Mesenchymal stem cell (in vitro differentiated cells and primary cell): ENCODE data around the gene SHPK.

Source experiments
- DNase-seq: peaks from one replicate; pipeline ENCODE4 v3.0.0-alpha.2; 2013
- H2AFZ ChIP-seq: one replicate; pipeline ENCODE4 v1.6.1; 2013; ENCODE audit warnings: low read depth, mild to moderate bottlenecking, control low read depth, inconsistent platforms, low read length, moderate library complexity
- H2AK5ac ChIP-seq: 2 replicates; pipeline ENCODE4 v1.6.1; 2013; ENCODE audit warnings: low read length, moderate library complexity, mild to moderate bottlenecking, inconsistent platforms; ENCODE audit not compliant: severe bottlenecking
- H2BK120ac ChIP-seq: one replicate; pipeline ENCODE4 v1.6.1; 2013; ENCODE audit warnings: low read depth, mild to moderate bottlenecking, inconsistent platforms, low read length, moderate library complexity
- H2BK12ac ChIP-seq, 2 experiments: one replicate each; pipeline ENCODE4 v1.6.1; 2013; ENCODE audit warnings: inconsistent platforms in 2 of 2, low read length in 2 of 2, mild to moderate bottlenecking in 2 of 2, moderate library complexity in 2 of 2, control low read depth in 1 of 2
- H2BK15ac ChIP-seq: one replicate; pipeline ENCODE4 v1.6.1; 2013; ENCODE audit warnings: mild to moderate bottlenecking, low read depth, inconsistent platforms; ENCODE audit not compliant: poor library complexity, severe bottlenecking
- H2BK5ac ChIP-seq: 2 replicates; pipeline ENCODE4 v1.6.1; 2013; ENCODE audit warnings: low read depth, mild to moderate bottlenecking, low read length, control low read depth, inconsistent platforms; ENCODE audit not compliant: poor library complexity, severe bottlenecking
- H3K14ac ChIP-seq, 2 experiments: one replicate each; pipeline ENCODE4 v1.6.1; 2013; ENCODE audit warnings: inconsistent platforms in 2 of 2, low read length in 2 of 2, control low read depth in 1 of 2, mild to moderate bottlenecking in 1 of 2, moderate library complexity in 1 of 2
- H3K18ac ChIP-seq, 2 experiments: one replicate each; pipeline ENCODE4 v1.6.1; 2013; ENCODE audit warnings: inconsistent platforms in 2 of 2, low read length in 2 of 2, control low read depth in 1 of 2, low read depth in 1 of 2, mild to moderate bottlenecking in 1 of 2
- H3K23ac ChIP-seq, 2 experiments: one replicate each; pipeline ENCODE4 v1.6.1; 2013; ENCODE audit warnings: inconsistent platforms in 2 of 2, low read length in 2 of 2, mild to moderate bottlenecking in 2 of 2, moderate library complexity in 2 of 2, control low read depth in 1 of 2
- H3K27ac ChIP-seq: 2 replicates; pipeline ENCODE4 v1.5.1; 2013; ENCODE audit warnings: mild to moderate bottlenecking, moderate library complexity, low read length, control low read depth, inconsistent platforms; ENCODE audit not compliant: poor library complexity, severe bottlenecking
- H3K27me3 ChIP-seq, 2 experiments: 2 replicates each; pipeline versions ENCODE4 v1.6.1 to v1.7.0; 2013; ENCODE audit warnings: low read length in 2 of 2, mild to moderate bottlenecking in 2 of 2, moderate library complexity in 2 of 2, control low read depth in 1 of 2, inconsistent platforms in 1 of 2; ENCODE audit not compliant: control insufficient read depth in 1 of 2, insufficient read depth in 1 of 2
- H3K36me3 ChIP-seq, 2 experiments: 2 replicates each; pipeline versions ENCODE4 v1.6.1 to v1.7.0; 2013; ENCODE audit warnings: low read length in 2 of 2, control low read depth in 1 of 2, inconsistent platforms in 1 of 2, low read depth in 1 of 2, mild to moderate bottlenecking in 1 of 2; ENCODE audit not compliant: insufficient read depth in 2 of 2, control insufficient read depth in 1 of 2
- H3K4ac ChIP-seq, 2 experiments: one replicate each; pipeline ENCODE4 v1.6.1; 2013; ENCODE audit warnings: inconsistent platforms in 2 of 2, low read length in 2 of 2, mild to moderate bottlenecking in 2 of 2, moderate library complexity in 2 of 2, control low read depth in 1 of 2, low read depth in 1 of 2
- H3K4me1 ChIP-seq: 2 replicates; pipeline ENCODE4 v1.6.1; 2013; ENCODE audit warnings: low read depth, low read length, control low read depth; ENCODE audit not compliant: control insufficient read depth, insufficient read depth
- H3K4me2 ChIP-seq: 2 replicates; pipeline ENCODE4 v1.6.1; 2013; ENCODE audit warnings: low read length, mild to moderate bottlenecking, inconsistent platforms; ENCODE audit not compliant: poor library complexity, severe bottlenecking
- H3K4me3 ChIP-seq, 2 experiments: 2 replicates each; pipeline versions ENCODE4 v1.5.1 to v1.7.0; 2013; ENCODE audit warnings: low read length in 2 of 2, mild to moderate bottlenecking in 2 of 2, control low read depth in 1 of 2, low read depth in 1 of 2; ENCODE audit not compliant: insufficient read depth in 1 of 2
- H3K79me1 ChIP-seq: replicated peaks from 2 replicates; pipeline ENCODE4 v1.6.1; 2013; ENCODE audit warnings: mild to moderate bottlenecking, control low read depth, low read length, inconsistent platforms; ENCODE audit not compliant: poor library complexity, severe bottlenecking
- H3K9ac ChIP-seq: 2 replicates; pipeline ENCODE4 v1.7.0; 2013; ENCODE audit warnings: mild to moderate bottlenecking, low read length, moderate library complexity
- H3K9me3 ChIP-seq: 2 replicates; pipeline ENCODE4 v1.7.0; 2013; ENCODE audit warnings: mild to moderate bottlenecking, low read length; ENCODE audit not compliant: control insufficient read depth
- H4K8ac ChIP-seq: one replicate; pipeline ENCODE4 v1.6.1; 2013; ENCODE audit warnings: inconsistent platforms, mild to moderate bottlenecking, low read length, moderate library complexity
- H4K91ac ChIP-seq: one replicate; pipeline ENCODE4 v1.6.1; 2013; ENCODE audit warnings: mild to moderate bottlenecking, low read length, inconsistent platforms
- WGBS: methylation state at CpG from one replicate; pipeline ENCODE4 v1.1.7; 2013; ENCODE audit warnings: mixed read lengths; 5-methylcytosine and 5-hydroxymethylcytosine counted together

Gene SHPK

GRCh38 chr17:3594976-3595375 is 41.1 kb downstream of the SHPK start:
- no peak overlapping the region for H3K18ac ChIP-seq
- peak overlapping the region; percentile 1 for H2AK5ac ChIP-seq
- H3K9me3 ChIP-seq: no peaks in the 10 kb centered on the region
- no peaks in the 10 kb centered on the region for H3K27me3 ChIP-seq
- H3K79me1 ChIP-seq: no peaks in the 10 kb centered on the region
- no peak overlapping the region for H2BK120ac ChIP-seq
- H3K23ac ChIP-seq: no peak overlapping the region
- H4K91ac ChIP-seq: no peak overlapping the region
- WGBS: 95% methylated on average over 15 of the region's 15 CpGs
- H2AFZ ChIP-seq: no peak overlapping the region
- peaks cover 19 to 21% of the 10 kb centered on the region in 2 experiments for H3K36me3 ChIP-seq
- peak overlapping the region; percentile 10 for H2BK5ac ChIP-seq
- H3K9ac ChIP-seq: no peak overlapping the region
- H2BK12ac ChIP-seq: no peak overlapping the region
- no peak overlapping the region for H2BK15ac ChIP-seq
- H4K8ac ChIP-seq: no peak overlapping the region
- peak overlapping the region; percentile 77 for H3K27ac ChIP-seq
- no peak overlapping the region for H3K4me2 ChIP-seq
- no peak overlapping the region for H3K14ac ChIP-seq
- no peak for DNase-seq
- H3K4me1 ChIP-seq: peaks cover 41% of the 10 kb centered on the region
- H3K4me3 ChIP-seq: no peak overlapping the region
- no peak overlapping the region for H3K4ac ChIP-seq

- no peak overlapping the region for H3K4me3 ChIP-seq
- WGBS: 70% methylated on average over 11 of the region's 11 CpGs
- H3K27me3 ChIP-seq: no peaks in the 10 kb centered on the region
- no peak overlapping the region for H2BK12ac ChIP-seq
- no peak overlapping the region for H2BK5ac ChIP-seq
- H3K79me1 ChIP-seq: no peaks in the 10 kb centered on the region
- H3K4me2 ChIP-seq: no peak overlapping the region
- peak overlapping the region; percentile 32 for H3K9ac ChIP-seq
- peak; percentile 13 for DNase-seq
- peaks cover 26 to 28% of the 10 kb centered on the region in 2 experiments for H3K36me3 ChIP-seq
- H3K14ac ChIP-seq: no peak overlapping the region
- no peak overlapping the region for H2AFZ ChIP-seq
- H3K27ac ChIP-seq: peak overlapping the region; percentile 86
- H3K18ac ChIP-seq: no peak overlapping the region
- H3K23ac ChIP-seq: no peak overlapping the region
- no peaks in the 10 kb centered on the region for H3K9me3 ChIP-seq
- peaks cover 42% of the 10 kb centered on the region for H3K4me1 ChIP-seq
- no peak overlapping the region for H2BK15ac ChIP-seq
- no peak overlapping the region for H2AK5ac ChIP-seq
- H4K91ac ChIP-seq: no peak overlapping the region
- H3K4ac ChIP-seq: no peak overlapping the region
- H2BK120ac ChIP-seq: no peak overlapping the region
- H4K8ac ChIP-seq: no peak overlapping the region
Measured at GRCh38 chr17:3594051-3594800, 41.8 kb downstream of the SHPK start.

- Histone ChIP-seq H2AFZ (no peak overlapping the region), H2BK15ac (no peak overlapping the region), H3K27ac (peak overlapping the region; percentile 10), H2BK12ac (no peak overlapping the region), H3K4ac (no peak overlapping the region), H3K14ac (peak overlapping the region in 1 of 2 experiments; percentile 48), H3K9ac (no peak overlapping the region), H3K4me1 (peaks cover 42% of the 10 kb centered on the region), H3K23ac (no peak overlapping the region), H3K18ac (no peak overlapping the region), H2BK120ac (no peak overlapping the region), H3K4me2 (no peak overlapping the region), H2BK5ac (no peak overlapping the region), H4K91ac (no peak overlapping the region), H4K8ac (no peak overlapping the region), H3K36me3 (peaks cover 28 to 33% of the 10 kb centered on the region in 2 experiments), H3K27me3 (no peaks in the 10 kb centered on the region), H3K4me3 (no peak overlapping the region), H3K79me1 (no peaks in the 10 kb centered on the region), H3K9me3 (no peaks in the 10 kb centered on the region), H2AK5ac (peak overlapping the region; percentile 21)
- 95% methylated on average over 5 of the region's 5 CpGs for WGBS
- no peak for DNase-seq
Measured at GRCh38 chr17:3593384-3593783, 42.7 kb downstream of the SHPK start.

GRCh38 chr17:3592216-3592860 is 43.7 kb downstream of the SHPK start:
- no peak overlapping the region for H3K9ac ChIP-seq
- H3K18ac ChIP-seq: no peak overlapping the region
- no peaks in the 10 kb centered on the region for H3K79me1 ChIP-seq
- H4K91ac ChIP-seq: no peak overlapping the region
- H3K4me1 ChIP-seq: peaks cover 40% of the 10 kb centered on the region
- DNase-seq: no peak
- no peak overlapping the region for H2BK15ac ChIP-seq
- no peak overlapping the region for H2BK5ac ChIP-seq
- H3K36me3 ChIP-seq: peaks cover 33 to 43% of the 10 kb centered on the region in 2 experiments
- no peaks in the 10 kb centered on the region for H3K27me3 ChIP-seq
- no peak overlapping the region for H2AK5ac ChIP-seq
- no peak overlapping the region for H3K23ac ChIP-seq
- no peaks in the 10 kb centered on the region for H3K9me3 ChIP-seq
- H3K4me3 ChIP-seq: no peak overlapping the region
- no peak overlapping the region for H2AFZ ChIP-seq
- no peak overlapping the region for H3K4ac ChIP-seq
- no peak overlapping the region for H3K4me2 ChIP-seq
- no peak overlapping the region for H2BK12ac ChIP-seq
- no peak overlapping the region for H3K14ac ChIP-seq
- no peak overlapping the region for H2BK120ac ChIP-seq
- 94% methylated on average over 15 of the region's 15 CpGs for WGBS
- H4K8ac ChIP-seq: no peak overlapping the region
- H3K27ac ChIP-seq: no peak overlapping the region
